ENCODE measurements around the gene ADIPOQ. TPM values are rescaled to one million over a fixed set of nuclear protein-coding genes. Genes with fewer than 3 reads are reported as not detected.
"Not testable (repeated sequence)": the region's sequence is repeated elsewhere in the genome, so short reads cannot be mapped to it uniquely, and the experiment has no call there.

ADIPOQ gene
- polyA plus RNA-seq, 4 donors = 0.03 TPM; not detected in 3

- no peak for DNase-seq (ENCODE audit: low read depth in 4 of 4, low spot score in 2 of 4)
Observed at GRCh38 chr3:186825872-186826409, 16.6 kb upstream of the ADIPOQ start.

DNA sequence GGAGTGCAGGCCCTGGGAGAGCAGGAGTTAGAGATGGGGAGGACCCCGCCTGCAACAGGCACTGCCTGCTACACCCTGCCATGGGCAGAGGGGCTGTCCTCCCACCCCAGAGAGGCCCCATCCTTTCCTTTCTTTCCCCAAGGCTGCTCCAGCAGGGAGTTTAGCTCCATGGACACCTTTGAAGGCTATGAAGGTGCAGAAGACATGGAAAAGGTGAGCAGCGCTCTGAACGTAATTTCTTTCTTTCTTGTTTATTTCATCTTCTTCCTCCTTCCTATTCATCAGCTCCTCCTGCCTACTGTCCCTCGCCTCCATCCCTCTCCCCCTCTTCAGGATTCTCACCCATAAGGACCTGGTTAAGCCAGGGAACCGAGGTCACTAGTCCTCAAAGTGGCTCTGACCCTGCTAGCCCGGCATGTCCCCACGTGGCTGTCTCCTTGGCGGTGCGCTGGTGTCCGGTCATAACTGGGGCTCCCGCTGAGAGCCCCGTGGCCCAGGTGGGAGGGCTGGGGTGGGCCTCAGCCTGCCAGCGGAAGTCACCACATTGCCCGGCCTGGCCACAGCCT lies 16.0 kb upstream of the ADIPOQ start:
- DNase-seq (ENCODE audit: low read depth in 4 of 4, low spot score in 2 of 4) = no peak

DNA sequence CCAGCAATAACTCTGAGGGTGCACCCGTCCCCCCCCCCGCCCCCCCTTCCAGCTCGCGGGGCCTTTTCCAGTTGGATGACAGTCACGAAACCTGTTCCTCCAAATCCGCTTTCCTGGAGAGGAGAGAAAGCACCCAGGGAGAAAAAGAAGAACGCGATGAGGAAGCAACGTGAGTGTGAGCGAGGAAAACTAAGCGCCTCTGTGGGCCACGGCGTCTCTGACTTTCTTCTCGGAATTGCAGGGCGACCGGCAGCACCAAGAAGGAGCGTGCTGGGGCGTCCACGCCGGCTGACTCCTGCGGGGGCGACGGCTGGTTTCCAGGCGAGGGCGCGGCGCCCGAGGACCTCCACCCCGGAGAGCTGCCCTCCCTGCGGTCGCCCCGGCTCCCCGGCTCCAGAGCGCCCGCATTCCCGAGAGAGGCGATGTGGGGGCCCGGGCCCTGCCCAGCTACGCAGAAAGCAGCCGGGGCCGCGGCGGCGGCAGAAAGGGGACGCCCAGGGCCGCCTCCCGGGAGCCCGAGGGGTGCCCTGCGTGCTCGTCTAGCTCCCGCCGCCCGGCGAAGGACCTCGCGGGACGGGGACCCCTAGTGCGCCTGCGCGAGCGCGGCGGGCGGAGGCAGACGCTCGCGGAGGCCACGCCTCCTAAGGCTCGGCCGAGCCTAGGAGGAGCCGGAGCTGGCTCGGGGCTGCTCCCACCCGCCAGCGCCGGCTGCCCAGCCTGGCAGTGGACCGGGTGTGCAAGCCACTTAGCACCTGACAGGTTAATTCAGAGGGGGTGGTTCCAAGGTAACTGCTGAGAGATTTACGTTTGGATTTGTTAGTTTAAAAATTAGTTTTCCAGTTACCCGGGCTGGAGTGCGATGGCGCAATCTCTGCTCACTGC lies 15.3 kb upstream of the ADIPOQ start:
- peak in 3 of 4 donors; percentile 60 to 72 (median 66) for DNase-seq (ENCODE audit: low read depth in 4 of 4, low spot score in 2 of 4)

GRCh38 chr3:186828340-186828739 lies 14.2 kb upstream of the ADIPOQ start:
- DNase-seq (ENCODE audit: low read depth in 4 of 4, low spot score in 2 of 4) = no peak

DNA sequence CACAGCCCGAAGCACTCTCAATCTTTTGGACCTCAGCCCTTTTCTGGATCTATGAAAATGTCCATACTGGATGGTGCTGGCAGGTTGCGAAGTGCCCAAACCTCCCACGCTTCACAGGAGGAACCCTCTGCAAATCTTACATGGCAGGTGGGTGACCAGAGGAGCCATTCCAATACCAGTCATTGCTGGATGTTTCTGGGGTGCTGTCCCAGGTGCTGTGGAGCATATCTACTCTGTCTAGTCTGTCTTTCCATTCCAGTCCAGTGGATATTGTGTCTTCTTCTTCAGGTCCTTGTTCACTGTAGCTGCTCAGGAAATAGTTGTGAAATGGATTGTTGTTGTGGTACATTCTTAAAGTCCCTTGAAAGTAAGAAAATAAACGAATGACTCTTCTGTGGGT lies 10.7 kb upstream of the ADIPOQ start:
- no peak for DNase-seq (ENCODE audit: low read depth in 4 of 4, low spot score in 2 of 4)

- no peak for DNase-seq (ENCODE audit: low read depth in 4 of 4, low spot score in 2 of 4)
Observed at GRCh38 chr3:186832276-186832675, 10.2 kb upstream of the ADIPOQ start.

GRCh38 chr3:186839874-186840641 lies 2.5 kb upstream of the ADIPOQ start:
- DNase-seq (ENCODE audit: low read depth in 4 of 4, low spot score in 2 of 4) = no peak

DNA sequence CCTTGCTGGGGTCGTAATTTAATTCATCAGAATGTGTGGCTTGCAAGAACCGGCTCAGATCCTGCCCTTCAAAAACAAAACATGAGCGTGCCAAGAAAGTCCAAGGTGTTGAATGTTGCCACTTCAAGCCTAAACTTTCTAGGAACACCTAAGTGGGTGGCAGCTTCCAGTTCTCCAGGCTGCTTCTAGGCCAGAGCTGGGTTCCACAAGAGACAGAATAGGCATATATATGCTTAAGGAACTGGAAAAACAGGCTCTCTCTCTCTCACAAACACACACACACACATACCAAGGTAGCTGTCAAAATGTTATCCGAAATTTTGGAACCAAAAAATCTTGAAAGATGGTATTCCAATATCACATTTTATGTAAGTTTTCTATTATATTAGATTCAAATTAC lies 890 bp upstream of the ADIPOQ start:
- no peak for DNase-seq (ENCODE audit: low read depth in 4 of 4, low spot score in 2 of 4)

GRCh38 chr3:186843039-186843432 lies 526 bp downstream of the ADIPOQ start:
- DNase-seq (ENCODE audit: low read depth in 4 of 4, low spot score in 2 of 4) = no peak

DNA sequence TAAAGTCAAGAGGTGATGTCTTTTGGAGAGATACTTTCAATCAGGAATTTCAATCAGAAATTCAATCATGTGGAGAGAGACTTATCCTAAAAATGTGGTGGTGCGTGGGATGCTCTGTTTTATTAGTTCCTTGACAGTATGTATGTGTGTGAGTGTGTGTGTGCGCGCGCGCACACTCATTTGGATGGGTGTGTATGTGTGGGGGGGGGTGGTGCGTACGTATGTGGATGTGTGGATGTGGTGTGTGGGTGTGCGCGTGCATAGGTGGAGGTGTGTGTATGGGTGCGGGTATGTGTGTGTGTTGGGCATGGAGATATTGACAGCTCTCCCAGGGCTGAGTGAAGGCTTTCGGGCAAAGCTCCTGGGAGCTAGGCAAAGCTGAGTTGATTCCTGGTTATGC lies 2.4 kb downstream of the ADIPOQ start:
- DNase-seq (ENCODE audit: low read depth in 4 of 4, low spot score in 2 of 4) = no peak

- no peak for DNase-seq (ENCODE audit: low read depth in 4 of 4, low spot score in 2 of 4)
Observed at GRCh38 chr3:186845756-186846155, 3.2 kb downstream of the ADIPOQ start.

GRCh38 chr3:186847437-186847836 lies 4.9 kb downstream of the ADIPOQ start:
- no peak for DNase-seq (ENCODE audit: low read depth in 4 of 4, low spot score in 2 of 4)

DNA sequence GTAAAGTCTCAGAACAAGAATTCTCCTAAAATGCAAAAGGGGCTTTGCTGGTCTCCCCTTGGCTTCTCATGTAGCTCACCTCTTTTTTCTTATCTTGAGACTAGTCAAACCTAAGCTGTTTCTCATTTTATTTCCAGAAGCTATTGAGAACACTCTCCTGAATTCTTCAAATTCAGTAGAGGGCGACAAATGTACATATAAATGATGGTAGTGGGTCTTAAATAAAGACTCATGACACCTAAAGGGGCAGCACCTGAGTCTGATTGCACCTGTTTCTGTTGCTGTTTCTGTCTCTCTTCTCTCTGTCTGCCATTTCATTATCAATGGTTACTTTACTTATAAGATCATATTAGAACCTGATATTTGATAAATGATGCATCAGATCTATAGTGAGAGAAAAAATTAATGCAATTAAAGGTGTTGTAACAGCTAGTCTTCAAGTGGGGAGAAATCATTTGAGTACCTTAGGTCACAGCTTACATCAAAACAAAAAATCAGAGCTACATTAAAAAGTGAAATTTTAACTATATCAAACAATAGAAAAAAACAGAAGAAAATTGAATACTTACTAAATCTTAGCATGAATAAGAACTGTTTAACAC lies 7.0 kb downstream of the ADIPOQ start:
- no peak for DNase-seq (ENCODE audit: low read depth in 4 of 4, low spot score in 2 of 4)

- DNase-seq (ENCODE audit: low read depth in 4 of 4, low spot score in 2 of 4) = not testable (repeated sequence)
Observed at GRCh38 chr3:186851835-186852234, 9.3 kb downstream of the ADIPOQ start.

- no peak for DNase-seq (ENCODE audit: low read depth in 4 of 4, low spot score in 2 of 4)
Observed at GRCh38 chr3:186852994-186853393, 10.5 kb downstream of the ADIPOQ start.

GRCh38 chr3:186854146-186854545 lies 11.6 kb downstream of the ADIPOQ start:
- no peak for DNase-seq (ENCODE audit: low read depth in 4 of 4, low spot score in 2 of 4)

DNA sequence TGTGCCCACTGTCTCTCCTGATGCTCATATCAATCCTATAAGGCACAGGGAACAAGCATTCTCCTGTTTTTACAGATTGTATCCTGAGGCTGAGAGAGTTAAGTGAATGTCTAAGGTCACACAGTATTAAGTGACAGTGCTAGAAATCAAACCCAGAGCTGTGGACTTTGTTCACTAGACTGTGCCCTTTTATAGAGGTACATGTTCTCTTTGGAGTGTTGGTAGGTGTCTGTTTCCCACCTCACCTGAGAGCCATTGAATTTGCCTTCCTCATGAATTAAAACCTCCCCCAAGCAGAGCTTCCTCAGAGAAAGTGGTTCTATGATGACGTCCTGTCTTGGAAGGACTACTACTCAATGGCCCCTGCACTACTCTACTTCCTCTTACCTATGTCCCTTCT lies 12.4 kb downstream of the ADIPOQ start:
- no peak for DNase-seq (ENCODE audit: low read depth in 4 of 4, low spot score in 2 of 4)

DNA sequence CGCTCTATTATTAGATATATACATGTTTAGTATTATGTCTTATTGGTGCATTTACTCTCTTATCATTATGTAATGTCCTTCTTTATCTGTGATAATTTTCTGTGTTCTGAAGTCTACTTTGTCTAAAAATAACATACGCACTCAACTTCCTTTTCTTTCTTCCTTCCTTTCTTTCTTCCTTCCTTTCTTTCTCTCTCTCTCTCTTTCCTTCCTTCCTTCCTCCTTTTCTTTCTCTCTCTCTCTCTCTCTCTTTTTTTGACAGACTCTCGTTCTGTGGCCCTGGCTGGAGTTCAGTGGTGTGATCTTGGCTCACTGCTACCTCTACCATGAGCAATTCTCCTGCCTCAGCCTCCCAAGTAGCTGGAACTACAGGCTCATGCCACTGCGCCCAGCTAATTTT lies 15.2 kb downstream of the ADIPOQ start:
- no peak for DNase-seq (ENCODE audit: low read depth in 4 of 4, low spot score in 2 of 4)

GRCh38 chr3:186865215-186865853 lies 22.8 kb downstream of the ADIPOQ start:
- not testable (repeated sequence) for DNase-seq (ENCODE audit: low read depth in 4 of 4, low spot score in 2 of 4)

DNA sequence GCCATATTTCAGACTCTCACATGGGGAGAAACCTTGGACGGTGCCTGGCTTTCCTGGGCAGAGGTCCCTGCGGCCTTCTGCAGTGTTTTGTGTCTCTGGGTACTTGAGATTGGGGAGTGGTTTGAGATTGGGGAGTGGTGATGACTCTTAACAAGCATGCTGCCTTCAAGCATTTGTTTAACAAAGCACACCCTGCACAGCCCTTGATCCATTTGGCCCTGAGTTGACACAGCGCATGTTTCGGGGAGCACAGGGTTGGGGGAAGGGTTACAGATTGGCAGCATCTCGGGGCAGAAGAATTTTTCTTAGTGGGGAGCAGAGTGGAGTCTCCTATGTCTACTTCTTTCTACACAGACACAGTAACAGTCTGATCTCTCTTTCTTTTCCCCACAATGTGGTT lies 23.6 kb downstream of the ADIPOQ start:
- not testable (repeated sequence) for DNase-seq (ENCODE audit: low read depth in 4 of 4, low spot score in 2 of 4)
